Posterior cingulate gyrus (tissue), 11 donors: Measurements from ENCODE around the gene OARD1.

Source experiments
- DNase-seq, 10 donors: peaks; one replicate each; pipeline versions ENCODE4 v3.0.0 to v3.0.0-alpha.2; 2020 to 2021; ENCODE audit warnings: mixed read lengths in 3 of 10
- intact Hi-C: fragments of 100-400 bp; cut with DNase I; formaldehyde crosslinking; loops from one replicate; pipeline ENCODE4 v1.15.1; 2023

The OARD1 gene

DNA sequence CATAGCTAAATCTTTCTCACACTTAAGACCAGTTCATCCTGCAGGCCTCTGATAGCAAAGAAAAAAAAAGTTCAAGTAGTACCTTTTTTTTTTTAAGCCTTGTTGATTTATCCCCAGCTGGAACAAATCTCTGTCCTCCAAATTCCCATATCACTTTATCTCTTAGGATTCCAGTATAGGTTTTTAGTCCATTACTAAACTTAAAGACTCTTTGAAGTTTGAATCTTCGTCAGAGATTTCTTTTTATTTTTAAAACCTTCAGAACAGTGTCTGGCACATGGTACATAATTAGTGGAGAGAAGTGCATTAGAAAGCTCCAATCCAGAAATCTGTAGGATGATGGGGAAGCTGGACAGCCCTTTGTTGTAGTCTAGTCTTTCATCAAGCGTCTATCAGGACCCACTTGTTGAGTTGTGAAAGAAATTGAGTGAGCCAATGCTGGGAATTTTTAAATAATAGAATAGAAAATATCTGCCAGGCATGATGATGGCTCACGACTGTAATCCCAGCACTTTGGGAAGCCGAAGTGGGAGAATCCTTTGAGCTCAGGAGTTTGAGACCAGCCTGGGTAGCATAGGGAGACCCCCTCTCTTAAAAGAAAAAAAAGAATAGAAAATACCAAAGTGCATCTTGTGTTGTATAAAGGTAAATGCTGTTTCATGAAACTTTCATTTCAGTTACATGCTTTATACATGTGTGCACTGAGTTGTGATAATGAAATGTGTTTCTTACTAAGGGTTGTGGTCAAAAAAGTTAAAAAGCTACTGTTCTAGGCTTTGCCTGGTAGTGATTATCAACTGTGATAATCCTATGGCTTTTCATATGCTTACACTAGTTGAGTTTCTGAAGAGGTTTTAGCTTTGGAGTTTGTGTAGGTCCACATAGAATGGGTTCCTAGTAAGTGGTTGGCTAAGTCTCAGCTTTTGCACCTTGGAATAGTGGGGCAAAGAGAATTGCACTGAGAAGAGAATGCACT, 3.8 kb upstream of the OARD1 start:
- intact Hi-C loops = no loop called here
- no peak for DNase-seq

DNA sequence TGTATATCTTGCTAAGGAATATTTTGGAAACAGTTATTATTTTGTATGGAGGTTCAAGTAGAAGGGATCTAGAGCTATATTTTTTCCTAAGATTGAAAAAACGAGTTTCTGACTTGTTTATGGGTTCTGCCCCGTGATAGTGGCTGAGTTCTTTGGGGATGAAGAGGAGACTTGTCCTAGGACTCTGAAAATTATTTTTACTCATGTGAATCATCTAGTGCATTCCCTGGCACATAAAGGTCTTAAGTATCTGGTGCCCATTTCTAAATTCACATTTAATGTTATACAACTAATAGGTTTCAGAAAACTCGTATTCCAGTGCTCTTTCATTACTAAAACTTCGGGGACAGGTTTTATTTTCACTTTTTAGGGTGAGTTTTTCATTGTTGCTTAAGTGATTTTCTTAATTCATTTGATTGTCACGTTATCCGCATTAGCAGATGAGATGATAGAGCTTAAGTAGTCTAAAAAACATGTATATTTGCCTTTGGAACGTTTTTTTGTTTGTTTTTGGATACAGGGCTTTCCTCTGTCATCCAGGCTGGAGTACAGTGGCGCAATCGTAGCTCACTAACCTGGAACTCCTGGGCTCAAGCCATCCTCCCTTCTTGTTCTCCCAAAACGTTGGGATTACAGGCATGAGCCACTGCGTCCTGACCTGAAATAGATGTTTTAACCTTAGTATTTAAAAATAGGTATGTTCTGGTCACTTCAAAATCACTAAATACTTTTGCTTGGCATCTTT, 2.7 kb upstream of the OARD1 start:
- intact Hi-C loops = loop anchor here (5.0 kb wide), 1 partner anchor 472 kb away; the partner anchor contains the start of gene FOXP4
- DNase-seq = no peak

DNA sequence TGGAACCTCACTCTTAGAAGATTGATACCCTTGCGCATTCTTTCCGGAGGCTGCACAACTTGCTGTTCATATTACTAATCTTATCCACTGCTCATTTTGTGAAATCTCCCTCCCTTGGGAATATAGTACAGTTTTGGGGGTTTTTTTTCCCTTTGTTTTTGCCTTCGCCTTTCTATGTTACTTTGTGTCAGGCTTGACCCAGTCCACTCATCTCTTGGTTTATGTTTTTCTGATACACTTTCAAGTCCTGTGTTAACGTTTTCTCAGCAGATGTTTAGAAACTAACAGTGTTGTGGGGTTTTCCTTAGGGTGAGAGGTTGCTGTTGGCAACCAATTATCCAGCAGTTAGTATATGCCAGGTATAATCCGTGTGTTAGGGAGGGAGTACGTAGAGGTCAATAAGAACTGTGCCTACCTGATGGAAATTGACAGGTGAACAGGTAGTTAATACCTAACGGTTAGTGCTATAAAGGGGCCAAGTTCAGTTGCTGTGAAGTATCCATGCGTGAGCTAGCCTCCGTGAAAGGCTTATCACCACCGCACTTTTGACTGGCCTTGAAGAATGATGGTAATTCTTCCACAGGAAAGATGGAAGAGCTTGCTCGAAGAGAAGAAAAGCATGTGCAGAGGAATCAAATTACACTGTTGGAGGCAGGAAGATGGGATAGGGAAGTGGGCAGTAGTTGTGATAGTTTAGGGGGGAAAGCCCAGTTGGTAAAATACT, 2.0 kb upstream of the OARD1 start:
- intact Hi-C loops = loop anchor here (5.0 kb wide), 1 partner anchor 473 kb away; the partner anchor contains the start of gene FOXP4
- DNase-seq = no peak

DNA sequence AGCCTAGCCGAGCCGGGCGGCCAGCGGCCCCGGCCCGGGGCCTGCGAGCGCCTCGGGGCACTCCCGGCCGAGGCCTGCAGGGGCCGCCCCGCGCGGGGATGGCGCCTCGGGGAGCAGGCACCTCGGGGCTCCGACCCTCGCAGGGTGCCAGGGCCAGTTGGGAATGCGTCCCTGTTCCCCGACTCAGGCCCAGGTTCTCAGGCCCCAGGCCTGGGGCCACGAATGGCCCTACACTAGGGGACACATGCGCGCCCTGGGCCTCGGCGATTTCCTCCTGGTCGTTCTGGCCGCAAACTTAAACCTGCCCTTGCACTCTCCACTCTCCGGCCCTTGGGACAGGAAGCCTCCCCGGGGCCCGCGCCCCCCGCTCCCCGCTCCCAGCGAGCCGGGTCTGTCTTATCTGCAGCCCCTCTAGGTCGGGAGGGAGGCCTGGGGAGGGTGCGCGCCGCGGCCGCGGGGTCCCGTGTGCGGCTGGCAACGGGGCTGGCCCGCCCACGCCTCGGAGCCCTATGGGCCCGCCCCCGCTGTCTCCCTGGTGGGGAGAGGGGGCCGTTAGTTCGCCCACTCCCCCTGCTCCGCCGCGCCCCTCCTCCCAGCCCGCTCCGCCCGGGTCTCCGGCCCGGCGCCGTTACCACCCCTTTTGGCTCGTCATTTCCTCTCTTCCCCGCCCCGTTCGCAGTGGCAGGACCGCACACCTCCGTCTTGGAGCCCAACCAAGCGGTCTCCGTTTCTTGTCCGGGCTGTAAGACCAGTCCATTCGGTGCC, 1.2 kb upstream of the OARD1 start:
- DNase-seq = peak; percentile 42 to 95 (median 68)
- intact Hi-C loops = loop anchor here (5.0 kb wide), 1 partner anchor 474 kb away; the partner anchor contains the start of gene FOXP4

DNA sequence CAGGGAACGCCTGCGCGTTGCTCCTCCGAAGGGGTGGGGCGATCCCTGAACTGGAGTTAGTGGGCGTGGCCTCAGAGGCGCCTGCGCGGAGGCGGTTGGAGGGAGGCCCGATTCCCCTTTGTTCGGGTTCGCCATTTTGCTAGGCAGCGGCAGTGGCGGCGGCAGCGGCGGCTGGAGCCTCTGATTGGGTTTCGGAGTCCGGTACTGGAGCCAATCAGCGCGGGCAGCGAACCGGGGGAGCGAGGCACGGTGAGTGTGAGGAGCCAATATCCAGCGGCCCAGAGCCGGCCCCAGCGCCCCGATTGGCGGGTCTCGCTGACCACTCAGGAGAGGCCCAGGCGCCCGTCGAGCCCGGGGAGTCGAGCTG, 663 bp upstream of the OARD1 start, which contains the start of gene NFYA:
NFYA (plus strand) TSS at position 139 of the 367 bp plus-strand sequence. CDS start 6,116 bp downstream, outside the sequence.
- DNase-seq = peak in 3 of 10 donors; percentile 99 to 100 (median 99)
- intact Hi-C loops = loop anchor here (5.0 kb wide), 1 partner anchor 474 kb away; the partner anchor contains the start of gene FOXP4

DNA sequence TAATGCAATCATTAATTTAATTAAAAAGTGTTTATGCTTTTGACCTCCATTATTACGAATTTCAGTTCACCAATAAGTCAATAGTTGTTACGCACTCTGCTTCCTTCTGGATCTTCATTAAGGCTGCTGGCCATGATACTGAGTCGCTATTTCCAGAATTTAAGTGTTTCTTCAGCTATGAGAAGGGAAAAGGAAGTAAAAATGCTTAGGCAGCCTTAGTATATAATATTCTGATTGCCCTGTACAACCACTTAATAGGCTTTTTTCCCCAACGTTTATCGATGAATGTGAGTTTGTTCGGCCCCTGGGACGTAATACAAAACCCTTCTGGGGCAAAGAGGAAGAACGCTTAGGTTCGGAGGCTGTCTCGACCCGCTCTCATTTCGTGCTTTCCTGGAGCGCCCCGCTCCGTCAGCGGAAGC, 644 bp downstream of the OARD1 start:
- intact Hi-C loops = loop anchor here (5.0 kb wide), 1 partner anchor 476 kb away; the partner anchor contains the start of gene FOXP4
- DNase-seq = peak in 5 of 10 donors; percentile 68 to 97 (median 85)

DNA sequence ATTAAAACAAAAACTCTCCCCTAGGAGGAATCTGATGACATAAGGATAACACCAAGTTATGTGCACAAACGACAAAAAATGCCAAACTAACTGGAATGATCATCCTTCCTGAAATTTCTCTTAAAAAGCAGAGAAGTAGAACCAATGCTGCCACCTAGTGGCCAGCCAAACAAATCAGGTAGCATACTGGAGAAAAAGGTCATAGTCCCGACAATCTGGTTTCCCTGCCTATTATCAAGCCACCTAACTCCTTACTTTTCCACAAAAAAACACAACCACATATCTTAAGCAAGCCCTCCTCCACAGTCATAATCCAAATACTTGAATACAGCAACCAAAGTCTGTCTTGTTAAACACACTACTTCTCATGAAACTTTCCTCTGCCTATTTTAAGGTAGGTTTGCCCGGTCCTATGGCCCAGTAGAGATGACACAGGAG, 5.3 kb downstream of the OARD1 start:
- peak in 9 of 10 donors; percentile 39 to 90 (median 73) for DNase-seq
- intact Hi-C loops = loop anchor here (2.0 to 10.0 kb wide), 3 partner anchors 60 to 1952 kb away; partner anchors contain the start of gene SAYSD1

DNA sequence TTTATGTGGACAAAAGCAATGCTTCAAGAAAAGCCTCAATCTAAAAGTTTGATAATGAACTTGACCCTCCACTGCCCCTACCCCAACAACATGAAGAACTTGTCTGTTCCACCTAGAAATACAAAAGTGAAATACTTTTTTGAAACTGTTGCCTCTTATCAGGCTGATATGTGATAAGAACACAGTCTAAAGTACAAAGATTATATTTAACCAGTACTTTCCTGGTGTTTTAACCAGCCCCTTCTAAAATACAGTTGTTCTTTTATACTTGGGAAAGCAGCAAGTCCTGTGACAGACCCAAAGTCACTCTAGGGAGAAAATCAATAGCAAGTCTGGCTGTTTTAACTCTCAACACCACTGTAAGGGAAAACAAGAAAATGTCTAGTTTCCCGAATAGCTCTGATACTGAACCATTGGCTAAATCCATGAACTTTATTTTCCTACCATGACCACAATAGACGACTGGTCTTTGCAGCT, 6.6 kb downstream of the OARD1 start:
- intact Hi-C loops = loop anchor here (2.0 to 10.0 kb wide), 3 partner anchors 59 to 1951 kb away; partner anchors contain the start of gene SAYSD1
- no peak for DNase-seq

DNA sequence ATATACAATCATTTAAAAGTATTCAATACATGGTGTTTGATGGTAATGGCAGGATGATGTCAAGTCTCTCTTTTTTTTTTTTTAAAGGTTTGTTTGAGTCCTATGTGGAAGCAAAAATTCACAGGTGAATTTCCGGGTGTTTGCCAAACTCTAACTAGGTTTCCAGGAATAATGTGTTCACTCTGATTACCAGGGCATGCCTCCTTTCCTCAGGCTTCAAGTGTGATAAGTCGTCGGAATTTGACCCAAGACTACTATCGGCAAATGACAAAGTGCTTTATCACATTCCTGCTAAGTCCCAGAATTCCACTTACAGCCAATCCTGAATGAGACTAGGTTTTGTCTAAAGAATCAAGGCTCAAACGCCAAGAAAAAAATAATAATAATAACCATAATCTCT, 7.3 kb downstream of the OARD1 start:
- DNase-seq = no peak
- intact Hi-C loops = loop anchor here (10.0 kb wide), 2 partner anchors 1700 to 1950 kb away; partner anchors contain the start of gene SAYSD1

DNA sequence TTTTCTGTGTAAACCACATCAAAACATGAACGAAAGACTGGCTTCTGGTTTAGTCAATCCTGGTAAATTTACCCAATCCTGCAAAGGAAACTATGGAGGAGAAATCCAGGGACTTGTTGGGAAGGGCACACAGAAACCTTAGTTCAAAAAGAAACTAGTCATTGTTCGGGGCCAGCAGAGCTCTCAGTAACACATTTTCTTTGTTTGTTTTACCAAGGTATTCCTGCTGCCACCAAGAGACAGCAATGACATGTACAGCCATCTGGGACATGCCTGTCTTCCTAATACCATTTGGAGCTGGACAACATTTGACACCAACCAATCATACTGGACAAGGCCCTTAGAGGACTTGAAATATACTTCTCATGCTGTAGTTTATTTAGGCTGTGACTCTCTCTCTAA, 8.3 kb downstream of the OARD1 start:
- DNase-seq = no peak
- intact Hi-C loops = loop anchor here (10.0 kb wide), 2 partner anchors 1699 to 1949 kb away; partner anchors contain the start of gene SAYSD1

DNA sequence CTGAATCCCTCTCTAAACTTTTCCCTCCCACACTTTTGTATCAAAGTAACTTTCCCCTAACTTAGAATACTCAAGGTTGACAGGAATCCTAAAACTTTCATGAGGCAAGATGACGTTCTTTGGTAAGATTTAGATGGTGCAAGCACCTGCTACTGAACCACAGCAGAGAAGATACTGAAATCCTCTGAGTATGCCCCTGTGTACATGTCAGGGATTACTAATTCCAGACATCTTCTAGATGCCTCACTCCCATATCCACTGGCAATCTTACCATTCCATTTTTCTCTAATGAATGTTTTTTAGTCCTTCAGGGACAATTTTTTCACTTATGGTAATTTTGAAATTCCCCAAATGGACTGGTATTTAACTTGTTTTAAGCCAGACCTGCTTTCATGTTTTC, 10.1 kb downstream of the OARD1 start:
- intact Hi-C loops = loop anchor here (10.0 kb wide), 2 partner anchors 1697 to 1947 kb away; partner anchors contain the start of gene SAYSD1
- DNase-seq = no peak

DNA sequence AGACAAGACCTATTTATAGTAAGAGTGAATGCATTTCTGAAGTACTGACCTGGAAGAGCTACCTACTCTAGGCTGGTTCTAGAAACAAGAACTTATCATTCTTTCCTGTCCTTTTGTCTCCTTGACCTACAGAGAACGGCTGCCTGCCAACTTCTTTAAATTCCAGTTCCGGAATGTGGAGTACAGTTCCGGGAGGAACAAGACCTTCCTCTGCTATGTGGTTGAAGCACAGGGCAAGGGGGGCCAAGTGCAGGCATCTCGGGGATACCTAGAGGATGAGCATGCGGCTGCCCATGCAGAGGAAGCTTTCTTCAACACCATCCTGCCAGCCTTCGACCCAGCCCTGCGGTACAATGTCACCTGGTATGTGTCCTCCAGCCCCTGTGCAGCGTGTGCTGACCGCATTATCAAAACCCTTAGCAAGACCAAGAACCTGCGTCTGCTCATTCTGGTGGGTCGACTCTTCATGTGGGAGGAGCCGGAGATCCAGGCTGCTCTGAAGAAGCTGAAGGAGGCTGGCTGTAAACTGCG, 10.9 kb downstream of the OARD1 start:
- intact Hi-C loops = loop anchor here (10.0 kb wide), 2 partner anchors 1696 to 1946 kb away; partner anchors contain the start of gene SAYSD1
- DNase-seq = no peak

DNA sequence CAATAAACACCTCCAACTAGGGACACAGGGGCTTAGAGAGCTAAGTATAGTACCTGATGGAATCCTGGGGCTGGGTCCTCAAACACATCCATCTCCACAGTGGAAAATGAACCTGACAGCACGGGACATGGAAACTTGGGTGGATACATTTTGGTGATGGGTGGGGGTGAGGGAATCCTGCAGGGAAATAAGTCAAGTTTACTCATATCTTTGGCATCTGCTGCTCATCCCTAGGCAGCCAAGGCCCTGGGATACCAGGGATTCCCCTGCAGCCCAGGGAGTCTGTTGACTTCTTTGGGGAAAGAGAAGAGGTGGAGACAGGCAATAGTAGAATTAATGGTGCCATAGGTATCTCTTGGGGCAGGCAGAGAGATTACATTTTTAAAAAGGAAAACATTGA, 12.6 kb downstream of the OARD1 start:
- intact Hi-C loops = no loop called here
- no peak for DNase-seq

DNA sequence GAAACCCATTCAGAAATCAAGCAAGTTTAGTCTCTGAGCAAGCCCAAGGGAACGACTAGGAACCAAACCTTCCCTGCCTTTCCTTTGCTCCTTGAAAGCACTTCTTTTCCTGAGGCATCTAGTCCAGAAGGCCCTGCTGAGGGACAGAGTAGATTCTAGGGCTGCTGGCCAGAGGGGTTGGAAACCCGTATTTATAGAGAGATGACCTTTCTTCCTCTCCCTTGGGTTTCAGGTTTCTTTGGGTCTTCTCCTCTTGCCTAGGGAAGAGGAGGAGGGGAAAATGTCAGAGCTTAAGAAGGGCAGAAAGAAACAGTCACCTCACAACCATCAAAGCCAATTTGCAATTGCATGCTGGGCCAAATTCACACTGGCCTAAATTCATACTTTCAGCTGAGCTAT, 13.4 kb downstream of the OARD1 start:
- DNase-seq = no peak

DNA sequence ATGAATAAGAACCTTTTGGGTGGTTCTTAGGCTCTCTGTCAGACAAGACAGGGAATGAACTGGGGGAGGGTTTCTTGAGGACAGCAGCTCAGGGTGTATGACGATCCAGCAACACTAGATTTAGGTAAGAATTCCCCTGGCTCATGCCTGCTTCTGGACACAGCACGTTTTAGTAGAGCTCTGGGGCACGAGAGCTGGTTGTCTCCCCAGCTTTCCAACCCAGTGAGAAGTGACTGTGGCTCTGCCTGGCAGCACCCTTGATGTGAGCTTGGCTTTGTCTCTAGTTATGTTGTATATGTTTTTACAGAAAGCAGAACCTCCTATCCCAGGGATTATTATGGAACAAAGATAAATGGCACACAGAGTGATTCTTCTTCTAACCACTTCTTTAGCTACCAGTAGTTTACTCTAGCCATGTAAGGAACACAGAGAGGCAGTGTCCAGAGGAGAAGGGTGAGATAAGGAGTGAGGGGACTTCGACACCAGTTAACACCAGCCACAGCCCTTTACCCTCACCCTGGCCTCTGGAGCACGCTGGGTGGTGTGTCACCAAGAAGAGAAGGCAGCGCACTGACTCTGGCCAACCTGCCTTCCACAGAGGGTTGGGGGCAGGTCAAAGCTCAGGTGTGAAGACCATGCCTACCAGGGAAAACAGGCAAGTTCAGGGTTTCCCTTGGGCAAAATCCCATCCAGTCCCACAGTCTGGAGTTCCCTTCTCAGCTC, 15.2 kb downstream of the OARD1 start:
- DNase-seq = no peak
- intact Hi-C loops = no loop called here

More for the DNA sequence above, 13.4 kb downstream of the OARD1 start:
- intact Hi-C loops = no loop called here

DNA sequence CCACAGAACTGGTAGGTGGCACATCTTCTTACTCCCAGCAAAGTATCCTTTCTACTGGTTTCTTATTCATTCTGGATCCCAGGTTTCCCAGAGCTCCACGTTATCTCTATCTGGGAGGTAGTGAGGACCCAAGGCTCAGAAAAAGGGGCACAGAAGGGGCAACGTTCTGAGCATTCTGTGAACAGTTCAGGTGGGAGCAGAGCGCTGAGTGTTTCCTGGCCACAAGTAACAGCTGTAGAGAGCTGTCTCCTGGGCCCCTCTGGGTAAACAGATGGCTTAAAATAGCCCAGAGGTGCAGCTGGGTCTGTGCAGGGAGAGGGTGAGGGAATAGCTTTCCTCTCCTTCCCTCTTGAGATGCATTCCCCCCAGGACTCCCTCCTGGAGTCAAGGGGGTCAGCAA, 17.0 kb downstream of the OARD1 start:
- intact Hi-C loops = no loop called here
- no peak for DNase-seq

DNA sequence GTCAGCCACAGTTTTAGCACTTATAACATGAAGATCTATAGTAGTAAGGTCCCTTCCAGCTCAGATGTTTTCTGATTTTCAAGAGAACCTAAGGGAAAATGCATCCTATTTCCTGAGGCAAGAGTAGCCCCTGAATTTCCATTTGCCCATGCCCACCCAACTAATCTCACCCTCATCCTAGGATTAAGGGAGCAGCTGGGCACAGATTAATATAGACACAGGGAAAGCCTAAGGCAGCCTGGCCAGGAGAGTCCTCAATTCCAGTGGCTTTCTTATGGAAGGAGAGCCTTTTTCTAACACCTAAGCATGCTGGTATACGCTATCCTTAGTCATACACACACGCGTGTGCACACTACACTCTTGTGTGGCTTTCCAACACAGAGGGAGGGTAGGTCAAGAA, 17.6 kb downstream of the OARD1 start:
- DNase-seq = no peak
- intact Hi-C loops = no loop called here

DNA sequence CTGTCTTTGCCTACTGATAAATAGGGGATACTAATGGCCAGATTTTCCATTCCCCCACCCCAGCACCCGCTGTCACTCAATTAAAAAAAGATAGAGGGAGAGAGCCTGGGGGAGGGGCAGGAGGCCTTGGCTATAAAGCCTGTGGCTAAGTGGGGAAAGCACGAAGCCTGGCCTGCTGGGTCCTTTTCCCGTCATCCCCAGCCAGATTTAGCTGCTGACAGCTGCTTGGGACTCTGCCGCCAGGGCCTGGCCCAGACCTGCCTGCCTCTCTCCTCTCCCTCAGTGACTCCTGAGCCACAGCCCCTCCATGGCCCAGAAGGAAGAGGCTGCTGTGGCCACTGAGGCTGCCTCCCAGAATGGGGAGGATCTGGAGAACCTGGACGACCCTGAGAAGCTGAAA, 19.1 kb downstream of the OARD1 start, which contains the start of gene APOBEC2:
APOBEC2 (plus strand) TSS at position 162 of the 400 bp plus-strand sequence; CDS start at position 308, 146 bp downstream.
- intact Hi-C loops = no loop called here
- no peak for DNase-seq
